GM12872 (cell line): ENCODE measurements around the gene NAP1L1.

Experiments
- TF ChIP-seq, protein P1 (sequence below): IDR thresholded peaks from 3 replicates; pipeline ENCODE4 v1.5.1; 2011; ENCODE audit warnings: low read depth, mild to moderate bottlenecking, low read length, moderate library complexity; ENCODE audit not compliant: insufficient read depth

Gene NAP1L1

GRCh38 chr12:76083904-76084862, at the start of gene NAP1L1:
NAP1L1 (minus strand) TSS chr12:76084685; CDS start chr12:76074219, 10,466 bp downstream.
- TF ChIP-seq, protein P1, sequence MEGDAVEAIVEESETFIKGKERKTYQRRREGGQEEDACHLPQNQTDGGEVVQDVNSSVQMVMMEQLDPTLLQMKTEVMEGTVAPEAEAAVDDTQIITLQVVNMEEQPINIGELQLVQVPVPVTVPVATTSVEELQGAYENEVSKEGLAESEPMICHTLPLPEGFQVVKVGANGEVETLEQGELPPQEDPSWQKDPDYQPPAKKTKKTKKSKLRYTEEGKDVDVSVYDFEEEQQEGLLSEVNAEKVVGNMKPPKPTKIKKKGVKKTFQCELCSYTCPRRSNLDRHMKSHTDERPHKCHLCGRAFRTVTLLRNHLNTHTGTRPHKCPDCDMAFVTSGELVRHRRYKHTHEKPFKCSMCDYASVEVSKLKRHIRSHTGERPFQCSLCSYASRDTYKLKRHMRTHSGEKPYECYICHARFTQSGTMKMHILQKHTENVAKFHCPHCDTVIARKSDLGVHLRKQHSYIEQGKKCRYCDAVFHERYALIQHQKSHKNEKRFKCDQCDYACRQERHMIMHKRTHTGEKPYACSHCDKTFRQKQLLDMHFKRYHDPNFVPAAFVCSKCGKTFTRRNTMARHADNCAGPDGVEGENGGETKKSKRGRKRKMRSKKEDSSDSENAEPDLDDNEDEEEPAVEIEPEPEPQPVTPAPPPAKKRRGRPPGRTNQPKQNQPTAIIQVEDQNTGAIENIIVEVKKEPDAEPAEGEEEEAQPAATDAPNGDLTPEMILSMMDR, result no peak

GRCh38 chr12:76127588-76127987, 43.1 kb upstream of the NAP1L1 start:
- TF ChIP-seq, protein P1, result no peak

DNA sequence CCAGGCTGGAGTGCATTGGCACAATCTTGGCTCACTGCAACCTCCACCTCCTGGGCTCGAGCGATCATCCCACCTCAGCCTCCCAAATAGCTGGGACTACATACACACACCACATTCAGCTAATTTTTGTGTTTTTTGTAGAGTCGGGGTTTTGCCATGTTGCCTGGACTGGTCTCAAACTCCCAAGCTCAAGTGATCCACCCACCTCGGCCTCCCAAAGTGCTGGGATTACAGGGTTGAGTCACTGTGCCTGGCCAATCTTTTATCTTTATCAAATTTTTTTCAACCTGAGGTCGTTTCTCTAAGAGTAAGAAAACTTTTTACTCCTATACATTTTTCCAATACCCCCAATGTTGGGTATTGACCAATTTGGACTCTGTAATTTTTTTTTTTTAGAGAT, 40.0 kb upstream of the NAP1L1 start:
- TF ChIP-seq, protein P1, result no peak

DNA sequence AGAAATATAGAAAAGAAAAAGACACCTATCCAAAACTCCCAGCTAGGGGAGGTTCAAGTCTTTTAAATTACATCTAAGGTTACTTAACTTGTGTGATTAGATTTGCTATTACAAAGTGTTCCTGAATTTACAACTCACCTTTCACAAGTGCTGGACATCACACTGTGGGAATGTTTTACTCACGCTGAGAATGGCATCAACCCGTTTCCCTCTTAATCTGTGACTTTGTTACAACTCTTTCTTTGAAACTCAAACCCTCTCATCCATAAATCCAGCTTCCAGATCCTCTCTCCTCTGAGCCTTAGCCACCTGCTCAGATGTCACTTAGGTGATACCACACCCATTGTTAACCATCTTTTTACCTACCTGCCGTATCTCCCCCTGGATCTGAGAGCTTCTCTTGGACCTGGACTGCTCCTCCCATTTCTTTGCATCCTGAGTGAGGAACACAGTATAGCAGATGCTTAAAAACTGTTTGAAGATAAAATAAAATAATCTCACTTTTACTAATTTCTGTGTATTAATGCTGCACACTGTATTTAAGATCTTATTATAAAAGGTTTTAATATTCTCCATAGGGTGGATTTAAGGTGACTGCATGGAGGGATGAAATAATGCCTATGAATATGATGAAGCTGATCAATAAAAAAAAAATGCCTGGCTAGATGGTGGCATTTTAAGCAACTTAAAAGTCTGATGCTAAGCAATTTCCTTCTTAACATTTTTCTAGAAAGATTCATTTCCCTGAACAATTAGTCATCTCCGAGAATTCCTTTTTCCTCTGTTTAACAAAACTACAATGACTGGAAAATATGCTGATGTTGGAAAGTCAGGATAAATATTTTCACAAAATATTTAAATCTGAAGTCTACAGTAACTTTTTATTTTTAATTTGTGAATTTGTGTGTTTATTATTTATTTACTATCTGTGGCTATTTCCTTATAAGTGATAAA, 39.1 kb upstream of the NAP1L1 start:
- TF ChIP-seq, protein P1, result no peak

GRCh38 chr12:76119887-76120286, 35.4 kb upstream of the NAP1L1 start:
- TF ChIP-seq, protein P1, result no peak

GRCh38 chr12:76117751-76118150, 33.3 kb upstream of the NAP1L1 start:
- TF ChIP-seq, protein P1, result no peak
